Measurements from ENCODE around the gene ZFAND6.
A peak's percentile ranks its signal among the peaks of the same experiment; 100 is the strongest.

The ZFAND6 gene

GRCh38 chr15:80177156-80177555 is 117.7 kb downstream of the ZFAND6 start:
- ATAC-seq = no peak
- TF ChIP-seq POU6F1 (CRISPR knock-in tag; IDR thresholded peaks at IDR 0.05; ENCODE audit: borderline replicate concordance, low read depth) (no peak), ZFP30 (CRISPR knock-in tag; IDR thresholded peaks at IDR 0.05) (no peak), ZNF70 (CRISPR knock-in tag; IDR thresholded peaks at IDR 0.05) (no peak), ZFP3 (CRISPR knock-in tag; IDR thresholded peaks at IDR 0.05) (no peak), RARB (CRISPR knock-in tag; IDR thresholded peaks at IDR 0.05) (no peak), TCF4 (CRISPR knock-in tag; IDR thresholded peaks at IDR 0.05; ENCODE audit: borderline replicate concordance) (no peak), ISL1 (CRISPR knock-in tag; IDR thresholded peaks at IDR 0.05) (no peak), ESRRG (CRISPR knock-in tag; IDR thresholded peaks at IDR 0.05) (no peak)
- TF ChIP-seq, protein P1, sequence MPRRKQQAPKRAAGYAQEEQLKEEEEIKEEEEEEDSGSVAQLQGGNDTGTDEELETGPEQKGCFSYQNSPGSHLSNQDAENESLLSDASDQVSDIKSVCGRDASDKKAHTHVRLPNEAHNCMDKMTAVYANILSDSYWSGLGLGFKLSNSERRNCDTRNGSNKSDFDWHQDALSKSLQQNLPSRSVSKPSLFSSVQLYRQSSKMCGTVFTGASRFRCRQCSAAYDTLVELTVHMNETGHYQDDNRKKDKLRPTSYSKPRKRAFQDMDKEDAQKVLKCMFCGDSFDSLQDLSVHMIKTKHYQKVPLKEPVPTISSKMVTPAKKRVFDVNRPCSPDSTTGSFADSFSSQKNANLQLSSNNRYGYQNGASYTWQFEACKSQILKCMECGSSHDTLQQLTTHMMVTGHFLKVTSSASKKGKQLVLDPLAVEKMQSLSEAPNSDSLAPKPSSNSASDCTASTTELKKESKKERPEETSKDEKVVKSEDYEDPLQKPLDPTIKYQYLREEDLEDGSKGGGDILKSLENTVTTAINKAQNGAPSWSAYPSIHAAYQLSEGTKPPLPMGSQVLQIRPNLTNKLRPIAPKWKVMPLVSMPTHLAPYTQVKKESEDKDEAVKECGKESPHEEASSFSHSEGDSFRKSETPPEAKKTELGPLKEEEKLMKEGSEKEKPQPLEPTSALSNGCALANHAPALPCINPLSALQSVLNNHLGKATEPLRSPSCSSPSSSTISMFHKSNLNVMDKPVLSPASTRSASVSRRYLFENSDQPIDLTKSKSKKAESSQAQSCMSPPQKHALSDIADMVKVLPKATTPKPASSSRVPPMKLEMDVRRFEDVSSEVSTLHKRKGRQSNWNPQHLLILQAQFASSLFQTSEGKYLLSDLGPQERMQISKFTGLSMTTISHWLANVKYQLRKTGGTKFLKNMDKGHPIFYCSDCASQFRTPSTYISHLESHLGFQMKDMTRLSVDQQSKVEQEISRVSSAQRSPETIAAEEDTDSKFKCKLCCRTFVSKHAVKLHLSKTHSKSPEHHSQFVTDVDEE (CRISPR knock-in tag; IDR thresholded peaks at IDR 0.05) = no peak

GRCh38 chr15:80179025-80179759 is 119.7 kb downstream of the ZFAND6 start:
- TF ChIP-seq ISL1 (CRISPR knock-in tag; IDR thresholded peaks at IDR 0.05) (no peak), OSR1 (CRISPR knock-in tag; IDR thresholded peaks at IDR 0.05) (no peak), ESRRG (CRISPR knock-in tag; IDR thresholded peaks at IDR 0.05) (no peak), ZFP3 (CRISPR knock-in tag; IDR thresholded peaks at IDR 0.05) (no peak), CSDC2 (CRISPR knock-in tag; IDR thresholded peaks at IDR 0.05) (no peak), SNAI2 (CRISPR knock-in tag; IDR thresholded peaks at IDR 0.05) (no peak)
- TF ChIP-seq, protein P2, sequence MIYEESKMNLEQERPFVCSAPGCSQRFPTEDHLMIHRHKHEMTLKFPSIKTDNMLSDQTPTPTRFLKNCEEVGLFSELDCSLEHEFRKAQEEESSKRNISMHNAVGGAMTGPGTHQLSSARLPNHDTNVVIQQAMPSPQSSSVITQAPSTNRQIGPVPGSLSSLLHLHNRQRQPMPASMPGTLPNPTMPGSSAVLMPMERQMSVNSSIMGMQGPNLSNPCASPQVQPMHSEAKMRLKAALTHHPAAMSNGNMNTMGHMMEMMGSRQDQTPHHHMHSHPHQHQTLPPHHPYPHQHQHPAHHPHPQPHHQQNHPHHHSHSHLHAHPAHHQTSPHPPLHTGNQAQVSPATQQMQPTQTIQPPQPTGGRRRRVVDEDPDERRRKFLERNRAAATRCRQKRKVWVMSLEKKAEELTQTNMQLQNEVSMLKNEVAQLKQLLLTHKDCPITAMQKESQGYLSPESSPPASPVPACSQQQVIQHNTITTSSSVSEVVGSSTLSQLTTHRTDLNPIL (CRISPR knock-in tag; IDR thresholded peaks at IDR 0.05; ENCODE audit: low read depth) = no peak
- ATAC-seq = peak; percentile 66

GRCh38 chr15:80179935-80180334 is 120.5 kb downstream of the ZFAND6 start:
- no peak for TF ChIP-seq GLIS3 (CRISPR knock-in tag; IDR thresholded peaks at IDR 0.05)
- TF ChIP-seq, protein P3, sequence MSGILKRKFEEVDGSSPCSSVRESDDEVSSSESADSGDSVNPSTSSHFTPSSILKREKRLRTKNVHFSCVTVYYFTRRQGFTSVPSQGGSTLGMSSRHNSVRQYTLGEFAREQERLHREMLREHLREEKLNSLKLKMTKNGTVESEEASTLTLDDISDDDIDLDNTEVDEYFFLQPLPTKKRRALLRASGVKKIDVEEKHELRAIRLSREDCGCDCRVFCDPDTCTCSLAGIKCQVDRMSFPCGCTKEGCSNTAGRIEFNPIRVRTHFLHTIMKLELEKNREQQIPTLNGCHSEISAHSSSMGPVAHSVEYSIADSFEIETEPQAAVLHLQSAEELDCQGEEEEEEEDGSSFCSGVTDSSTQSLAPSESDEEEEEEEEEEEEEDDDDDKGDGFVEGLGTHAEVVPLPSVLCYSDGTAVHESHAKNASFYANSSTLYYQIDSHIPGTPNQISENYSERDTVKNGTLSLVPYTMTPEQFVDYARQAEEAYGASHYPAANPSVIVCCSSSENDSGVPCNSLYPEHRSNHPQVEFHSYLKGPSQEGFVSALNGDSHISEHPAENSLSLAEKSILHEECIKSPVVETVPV (CRISPR knock-in tag; IDR thresholded peaks at IDR 0.05) = no peak
- no peak for TF ChIP-seq ZNF565 (CRISPR knock-in tag; conservative IDR thresholded peaks at IDR 0.05; ENCODE audit: low read depth)
- TF ChIP-seq ZC3H10 (CRISPR knock-in tag; IDR thresholded peaks at IDR 0.05) = no peak
- TF ChIP-seq ZNF8 (CRISPR knock-in tag; IDR thresholded peaks at IDR 0.05) = no peak
- no peak for TF ChIP-seq ZFP30 (CRISPR knock-in tag; IDR thresholded peaks at IDR 0.05)
- TF ChIP-seq RARB (CRISPR knock-in tag; IDR thresholded peaks at IDR 0.05) = no peak
- no peak for TF ChIP-seq ZFP3 (CRISPR knock-in tag; IDR thresholded peaks at IDR 0.05)
- no peak for TF ChIP-seq PPARA (CRISPR knock-in tag; IDR thresholded peaks at IDR 0.05; ENCODE audit: borderline replicate concordance)
- no peak for TF ChIP-seq ZNF70 (CRISPR knock-in tag; IDR thresholded peaks at IDR 0.05)
- TF ChIP-seq ESRRG (CRISPR knock-in tag; IDR thresholded peaks at IDR 0.05) = no peak
- no peak for TF ChIP-seq OSR1 (CRISPR knock-in tag; IDR thresholded peaks at IDR 0.05)
- TF ChIP-seq, protein P4, sequence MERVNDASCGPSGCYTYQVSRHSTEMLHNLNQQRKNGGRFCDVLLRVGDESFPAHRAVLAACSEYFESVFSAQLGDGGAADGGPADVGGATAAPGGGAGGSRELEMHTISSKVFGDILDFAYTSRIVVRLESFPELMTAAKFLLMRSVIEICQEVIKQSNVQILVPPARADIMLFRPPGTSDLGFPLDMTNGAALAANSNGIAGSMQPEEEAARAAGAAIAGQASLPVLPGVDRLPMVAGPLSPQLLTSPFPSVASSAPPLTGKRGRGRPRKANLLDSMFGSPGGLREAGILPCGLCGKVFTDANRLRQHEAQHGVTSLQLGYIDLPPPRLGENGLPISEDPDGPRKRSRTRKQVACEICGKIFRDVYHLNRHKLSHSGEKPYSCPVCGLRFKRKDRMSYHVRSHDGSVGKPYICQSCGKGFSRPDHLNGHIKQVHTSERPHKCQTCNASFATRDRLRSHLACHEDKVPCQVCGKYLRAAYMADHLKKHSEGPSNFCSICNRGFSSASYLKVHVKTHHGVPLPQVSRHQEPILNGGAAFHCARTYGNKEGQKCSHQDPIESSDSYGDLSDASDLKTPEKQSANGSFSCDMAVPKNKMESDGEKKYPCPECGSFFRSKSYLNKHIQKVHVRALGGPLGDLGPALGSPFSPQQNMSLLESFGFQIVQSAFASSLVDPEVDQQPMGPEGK (CRISPR knock-in tag; IDR thresholded peaks at IDR 0.05; ENCODE audit: borderline replicate concordance) = no peak
- TF ChIP-seq, protein P2 (CRISPR knock-in tag; IDR thresholded peaks at IDR 0.05; ENCODE audit: low read depth) = no peak
- TF ChIP-seq ISL1 (CRISPR knock-in tag; IDR thresholded peaks at IDR 0.05) = no peak
- TF ChIP-seq, protein P1 (CRISPR knock-in tag; IDR thresholded peaks at IDR 0.05) = no peak
- no peak for TF ChIP-seq ARNTL (CRISPR knock-in tag; IDR thresholded peaks at IDR 0.05; ENCODE audit: borderline replicate concordance, low read depth)
- no peak for TF ChIP-seq POU6F1 (CRISPR knock-in tag; IDR thresholded peaks at IDR 0.05; ENCODE audit: borderline replicate concordance, low read depth)
- no peak for ATAC-seq

All from SK-N-SH treated with all-trans-retinoic acid at 6 μM for 48 hours (cell line).